ENCODE data around the gene APCDD1.

DNA sequence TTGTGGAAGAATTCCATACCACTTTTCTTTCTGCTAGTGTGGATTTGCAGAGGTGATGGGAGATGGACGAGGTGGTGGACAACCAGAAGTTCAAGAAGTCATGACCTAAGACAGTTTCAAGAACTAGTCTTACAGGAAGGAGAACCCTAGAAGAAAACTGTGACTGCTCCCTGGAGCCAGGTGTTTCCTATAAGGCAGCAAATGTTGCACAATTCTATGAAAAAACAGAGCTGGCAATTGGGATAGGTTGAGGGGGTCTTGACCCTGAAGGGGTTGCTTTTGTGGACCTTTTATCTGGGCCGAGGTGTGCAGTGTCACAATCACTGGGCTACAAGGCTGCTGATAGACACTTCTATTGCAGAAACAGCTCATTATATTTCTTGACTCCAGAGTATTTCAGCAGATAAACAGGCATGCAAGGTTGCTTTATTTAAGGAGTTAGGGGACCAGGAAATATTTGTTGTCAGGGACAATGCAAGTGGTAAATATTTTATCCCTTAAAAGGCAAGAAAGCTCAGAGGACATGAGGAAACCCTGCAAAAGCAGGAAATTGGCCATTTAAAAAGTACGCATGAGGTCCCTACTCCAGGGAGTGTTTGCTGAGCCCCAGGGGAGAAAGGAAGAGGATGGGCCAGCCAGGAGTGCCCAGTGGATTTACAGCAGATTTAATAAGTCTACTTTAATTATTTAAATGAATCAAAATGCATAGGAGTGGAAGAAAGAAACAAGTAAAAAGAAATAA is 22.9 kb downstream of the APCDD1 start:
- no peak for TF ChIP-seq RAD21 (IDR thresholded peaks at IDR 0.05; ENCODE audit: low read length)
- no peak for TF ChIP-seq NRF1 (IDR thresholded peaks at IDR 0.05; ENCODE audit: low read depth, low read length)
- TF ChIP-seq, protein P1, sequence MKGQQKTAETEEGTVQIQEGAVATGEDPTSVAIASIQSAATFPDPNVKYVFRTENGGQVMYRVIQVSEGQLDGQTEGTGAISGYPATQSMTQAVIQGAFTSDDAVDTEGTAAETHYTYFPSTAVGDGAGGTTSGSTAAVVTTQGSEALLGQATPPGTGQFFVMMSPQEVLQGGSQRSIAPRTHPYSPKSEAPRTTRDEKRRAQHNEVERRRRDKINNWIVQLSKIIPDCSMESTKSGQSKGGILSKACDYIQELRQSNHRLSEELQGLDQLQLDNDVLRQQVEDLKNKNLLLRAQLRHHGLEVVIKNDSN (IDR thresholded peaks at IDR 0.05; ENCODE audit: borderline replicate concordance, low read depth) = no peak
- no peak for TF ChIP-seq ELF1 (IDR thresholded peaks at IDR 0.05)
- TF ChIP-seq EP300 (IDR thresholded peaks at IDR 0.05; ENCODE audit: borderline replicate concordance in 1 of 2, low read depth in 1 of 2, low read length in 1 of 2) = no peak
- no peak for TF ChIP-seq EZH2phosphoT487 (IDR thresholded peaks at IDR 0.05; ENCODE audit: borderline replicate concordance, low read depth)
